Dedifferentiated amniotic fluid mesenchymal stem cell (primary cell): ENCODE data around the gene TENT4A.

ENCODE experiments used
- DNase-seq: peaks from one replicate; pipeline ENCODE4 v3.0.0-alpha.2; 2016; ENCODE audit errors: extremely low spot score

TENT4A gene

GRCh38 chr5:6750951-6751685 is 37.9 kb downstream of the TENT4A start:
- DNase-seq, result no peak

GRCh38 chr5:6752236-6752635 is 39.0 kb downstream of the TENT4A start:
- no peak for DNase-seq

GRCh38 chr5:6752782-6753181 is 39.5 kb downstream of the TENT4A start:
- no peak for DNase-seq

- DNase-seq, result no peak
These were observed 40.6 kb downstream of the TENT4A start for GRCh38 chr5:6753851-6754250.

- no peak for DNase-seq
These were observed 41.5 kb downstream of the TENT4A start for GRCh38 chr5:6754766-6755165.

GRCh38 chr5:6755519-6755918 is 42.3 kb downstream of the TENT4A start:
- DNase-seq, result no peak

GRCh38 chr5:6755941-6756340 is 42.7 kb downstream of the TENT4A start:
- DNase-seq, result no peak

GRCh38 chr5:6757414-6757969 is 44.3 kb downstream of the TENT4A start:
- no peak for DNase-seq

- no peak for DNase-seq
These were observed 45.0 kb downstream of the TENT4A start for GRCh38 chr5:6758236-6758635.

GRCh38 chr5:6758706-6759105 is 45.5 kb downstream of the TENT4A start:
- DNase-seq, result no peak

- DNase-seq, result no peak
These were observed 46.2 kb downstream of the TENT4A start for GRCh38 chr5:6759401-6759800.

GRCh38 chr5:6759983-6760382 is 46.8 kb downstream of the TENT4A start:
- DNase-seq, result no peak

GRCh38 chr5:6760686-6761085 is 47.5 kb downstream of the TENT4A start:
- DNase-seq, result no peak

- no peak for DNase-seq
These were observed 48.1 kb downstream of the TENT4A start for GRCh38 chr5:6761333-6761732.

GRCh38 chr5:6762116-6762515 is 48.9 kb downstream of the TENT4A start:
- DNase-seq, result no peak

GRCh38 chr5:6762697-6763096 is 49.5 kb downstream of the TENT4A start:
- DNase-seq, result no peak

- DNase-seq, result no peak
These were observed 50.0 kb downstream of the TENT4A start for GRCh38 chr5:6763191-6763590.

GRCh38 chr5:6765612-6766525 is 52.6 kb downstream of the TENT4A start:
- DNase-seq, result no peak

GRCh38 chr5:6766604-6767093 is 53.4 kb downstream of the TENT4A start:
- peak; percentile 51 for DNase-seq

GRCh38 chr5:6767481-6768063 is 54.3 kb downstream of the TENT4A start:
- DNase-seq, result no peak

- DNase-seq, result no peak
These were observed 55.5 kb downstream of the TENT4A start for GRCh38 chr5:6768590-6769230.
